Hematopoietic multipotent progenitor cell treated with erythropoietin and hydrocortisone succinate and interleukin-3 and kit ligand, for 4 days (in vitro differentiated cells): ENCODE results near the gene STK26.
A peak's percentile ranks its signal among the peaks of the same experiment; 100 is the strongest.
"Not testable (repeated sequence)": the region's sequence is repeated elsewhere in the genome, so short reads cannot be mapped to it uniquely, and the experiment has no call there.

Experiments
- DNase-seq: peaks from one replicate; pipeline ENCODE4 v3.0.0-alpha.2; 2015

Gene STK26

GRCh38 chrX:132040066-132040465, 17.0 kb downstream of the STK26 start:
- DNase-seq = no peak

DNA sequence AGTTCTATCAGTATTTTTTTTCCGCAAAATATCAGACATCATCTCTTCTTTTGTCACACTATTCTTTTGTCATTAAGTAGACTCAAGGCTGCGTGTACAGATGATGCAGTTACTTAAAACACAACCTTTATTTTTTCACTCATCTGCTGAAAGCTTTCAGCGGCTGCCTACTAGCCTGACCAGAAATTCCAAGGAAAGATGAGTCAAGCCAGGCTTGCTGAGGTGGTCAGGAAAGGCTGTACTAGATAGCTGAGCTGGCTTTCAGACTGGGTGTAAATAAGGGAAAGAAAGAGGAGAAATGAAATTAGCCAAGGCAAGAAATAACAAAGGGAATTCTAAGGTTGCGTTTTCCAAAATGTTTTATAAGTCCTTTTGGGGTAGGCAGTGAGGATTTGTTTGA, 17.9 kb downstream of the STK26 start:
- no peak for DNase-seq

DNA sequence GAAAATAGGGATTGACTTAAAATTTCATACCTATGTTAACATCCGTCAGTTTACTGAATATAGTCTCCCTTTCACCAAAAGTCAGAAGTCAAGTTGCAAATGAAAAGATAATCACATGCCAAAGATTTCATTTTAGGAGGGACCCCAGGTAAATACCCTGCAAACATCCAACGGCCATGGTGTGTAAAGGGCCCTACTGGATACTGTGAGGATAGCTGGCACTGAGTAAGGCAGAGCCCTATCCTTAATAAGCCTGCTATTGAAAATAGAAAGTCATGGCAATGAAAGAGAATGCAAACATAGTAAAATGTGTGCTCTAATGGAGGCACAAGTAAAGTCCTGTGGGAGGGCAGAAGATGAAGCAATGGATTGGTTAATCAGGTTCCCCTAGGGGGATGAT, 20.9 kb downstream of the STK26 start:
- DNase-seq = no peak

DNA sequence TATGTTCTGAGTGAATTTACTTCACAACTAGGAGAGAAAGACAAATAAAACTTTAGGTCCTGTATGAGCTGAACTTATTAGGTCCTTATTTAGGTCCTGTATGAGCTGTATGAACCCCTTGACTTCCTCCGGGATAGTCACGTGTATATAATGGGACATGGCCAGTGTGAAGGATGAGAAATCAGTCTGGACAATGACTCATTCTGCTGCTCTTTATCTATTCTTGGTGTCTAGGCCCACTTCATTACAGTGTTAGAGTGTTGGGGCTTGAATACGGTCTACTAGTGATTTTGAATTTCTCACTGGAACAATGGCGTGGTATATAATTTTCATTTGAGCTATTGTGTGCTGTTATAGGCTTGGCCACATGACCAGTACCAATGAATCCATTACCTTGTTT, 21.9 kb downstream of the STK26 start:
- no peak for DNase-seq

- no peak for DNase-seq
Observed at GRCh38 chrX:132045456-132045855, 22.4 kb downstream of the STK26 start.

GRCh38 chrX:132046533-132046932, 23.4 kb downstream of the STK26 start:
- peak; percentile 67 for DNase-seq

DNA sequence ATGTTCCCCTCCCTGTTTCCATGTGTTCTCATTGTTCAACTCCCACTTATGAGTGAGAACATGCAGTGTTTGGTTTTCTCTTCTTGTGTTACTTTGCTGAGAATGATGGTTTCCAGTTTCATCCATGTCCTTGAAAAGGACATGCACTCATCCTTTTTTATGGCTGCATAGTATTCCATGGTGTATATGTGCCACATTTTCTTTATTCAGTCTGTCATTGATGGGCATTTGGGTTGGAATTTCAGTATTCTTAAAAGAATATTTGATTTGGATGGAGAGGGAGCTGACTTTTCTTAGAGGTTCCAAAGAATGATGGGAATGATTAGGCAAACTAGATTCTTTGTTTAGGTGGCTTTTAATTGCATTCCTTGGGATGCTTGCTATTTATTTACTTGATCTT, 28.7 kb downstream of the STK26 start:
- DNase-seq = not testable (repeated sequence)

DNA sequence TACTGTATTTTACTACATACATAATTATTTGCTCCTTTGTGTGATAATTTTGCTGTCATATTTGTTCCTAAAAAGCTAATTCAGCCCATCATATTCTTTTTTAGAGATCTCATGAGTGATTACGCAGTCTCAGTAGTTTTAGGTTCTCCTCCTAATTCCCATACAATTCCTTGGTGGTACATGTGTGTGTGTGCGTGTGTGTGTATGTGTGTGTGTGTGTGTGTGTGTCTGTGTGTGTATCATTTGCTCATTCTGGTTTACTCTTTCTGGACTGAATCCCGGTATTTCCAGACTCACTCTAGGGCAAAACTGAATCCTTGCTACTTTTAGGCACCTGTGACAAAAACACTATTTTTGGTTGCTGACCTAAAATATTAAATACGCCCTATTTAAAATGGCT, 34.9 kb downstream of the STK26 start:
- DNase-seq = no peak

GRCh38 chrX:132058975-132059374, 35.9 kb downstream of the STK26 start:
- no peak for DNase-seq

DNA sequence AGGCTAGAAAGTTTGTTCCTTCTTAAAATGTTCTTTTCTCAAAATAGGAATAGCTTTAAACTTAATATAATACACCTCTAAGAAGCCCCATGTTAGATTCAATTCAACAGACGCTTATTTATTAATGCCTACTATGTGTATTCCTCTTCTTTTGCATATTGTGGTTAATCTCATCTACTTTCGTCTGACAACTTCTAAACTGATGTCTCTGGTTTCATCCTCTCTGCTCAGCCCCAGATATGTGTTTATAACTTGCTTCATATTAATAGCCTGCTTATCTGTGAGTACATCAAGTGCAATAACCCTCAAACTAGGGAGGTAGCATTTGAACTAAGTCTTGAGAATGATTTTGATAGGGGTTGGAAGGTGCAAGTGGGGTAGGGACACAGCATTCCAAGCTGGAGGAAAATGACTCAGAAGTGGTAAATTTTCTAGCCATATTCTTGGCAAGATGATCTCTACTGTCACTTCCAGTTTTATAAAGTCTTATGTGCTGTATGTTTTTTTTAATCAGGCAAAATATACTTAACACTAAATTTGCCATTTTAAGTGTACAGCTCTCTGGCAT, 37.0 kb downstream of the STK26 start:
- DNase-seq = peak; percentile 11

- DNase-seq = no peak
Observed at GRCh38 chrX:132063334-132063733, 40.2 kb downstream of the STK26 start.

DNA sequence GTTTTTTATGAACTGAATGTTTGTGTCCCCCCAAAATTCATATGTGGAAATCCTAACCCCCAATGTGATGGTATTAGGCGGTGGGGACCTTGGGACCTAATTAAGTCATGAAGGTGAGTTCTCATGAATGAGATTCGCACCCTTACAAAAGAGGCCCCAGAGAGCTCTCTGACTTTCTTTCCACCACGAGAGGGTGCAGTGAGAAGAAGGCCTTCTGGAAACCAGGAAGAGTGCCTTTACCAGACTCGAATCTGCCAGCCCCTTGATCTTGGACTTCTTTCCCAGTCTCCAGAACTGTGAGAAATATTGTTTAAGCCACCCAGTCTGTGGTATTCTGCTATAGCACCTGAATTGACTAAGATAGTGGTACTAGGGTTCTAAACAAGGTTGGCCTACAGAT, 40.8 kb downstream of the STK26 start:
- no peak for DNase-seq

GRCh38 chrX:132068405-132068804, 45.3 kb downstream of the STK26 start:
- DNase-seq = no peak

DNA sequence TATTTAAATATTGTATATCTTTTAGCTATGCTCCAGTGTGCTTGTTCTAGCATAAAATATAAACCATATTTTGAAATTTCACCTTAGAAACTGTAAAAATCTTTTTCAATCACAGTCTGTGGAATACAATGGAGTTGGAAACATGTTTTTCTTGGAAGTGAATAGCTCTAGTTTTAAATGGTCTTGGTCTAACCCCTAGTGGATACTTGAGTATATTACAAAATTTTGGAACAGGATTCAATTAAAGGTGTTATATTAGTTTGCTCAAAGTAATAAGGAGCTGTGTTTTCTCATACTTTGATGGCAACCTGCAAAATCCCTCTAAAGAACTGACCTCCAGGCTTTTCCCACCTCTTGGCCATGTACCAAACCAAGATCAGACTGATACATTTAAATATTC, 48.2 kb downstream of the STK26 start:
- peak; percentile 33 for DNase-seq

GRCh38 chrX:132077414-132077813, 54.3 kb downstream of the STK26 start:
- no peak for DNase-seq

- DNase-seq = no peak
Observed at GRCh38 chrX:132077912-132078311, 54.8 kb downstream of the STK26 start.

DNA sequence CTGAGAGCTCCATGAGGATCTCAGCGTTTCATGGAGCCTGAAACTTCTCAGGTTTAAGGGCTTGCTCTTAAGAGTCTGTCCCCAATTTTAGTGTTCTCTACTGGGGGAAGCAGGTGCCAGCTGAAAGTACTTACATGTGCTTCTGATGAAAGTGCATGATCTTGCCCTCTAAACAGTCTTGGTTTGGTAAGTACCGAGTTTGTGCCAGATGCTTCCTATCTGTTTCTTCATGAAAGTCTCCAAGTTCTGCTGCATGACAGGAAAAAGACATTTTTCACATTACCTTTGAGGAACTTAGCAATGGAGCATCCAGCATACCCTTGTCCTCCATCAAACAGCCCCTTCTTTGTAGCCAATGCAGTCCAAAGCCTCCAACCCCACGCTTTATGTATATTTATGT, 62.7 kb downstream of the STK26 start:
- DNase-seq = peak; percentile 20

GRCh38 chrX:132086672-132087071, 63.6 kb downstream of the STK26 start:
- no peak for DNase-seq

DNA sequence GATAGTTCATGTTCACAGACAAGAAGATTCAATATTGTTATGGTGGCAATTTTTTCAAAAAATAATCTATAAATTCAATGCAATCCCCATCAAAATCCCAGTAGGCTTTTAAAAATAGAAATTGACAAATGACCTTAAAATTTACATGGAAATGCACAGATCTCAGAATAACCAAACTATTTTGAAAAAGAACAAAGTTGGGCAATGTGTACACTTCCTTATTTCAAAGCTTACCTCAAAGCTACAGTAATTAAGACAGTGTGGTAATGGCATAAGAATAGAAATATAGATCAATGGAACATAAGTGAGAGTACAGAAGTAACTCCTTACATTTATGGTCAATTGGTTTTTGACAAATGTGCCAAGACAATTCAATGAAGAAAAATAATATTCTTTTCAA, 65.8 kb downstream of the STK26 start:
- DNase-seq = peak; percentile 11

GRCh38 chrX:132090403-132091159, 67.5 kb downstream of the STK26 start:
- peak; percentile 46 for DNase-seq

DNA sequence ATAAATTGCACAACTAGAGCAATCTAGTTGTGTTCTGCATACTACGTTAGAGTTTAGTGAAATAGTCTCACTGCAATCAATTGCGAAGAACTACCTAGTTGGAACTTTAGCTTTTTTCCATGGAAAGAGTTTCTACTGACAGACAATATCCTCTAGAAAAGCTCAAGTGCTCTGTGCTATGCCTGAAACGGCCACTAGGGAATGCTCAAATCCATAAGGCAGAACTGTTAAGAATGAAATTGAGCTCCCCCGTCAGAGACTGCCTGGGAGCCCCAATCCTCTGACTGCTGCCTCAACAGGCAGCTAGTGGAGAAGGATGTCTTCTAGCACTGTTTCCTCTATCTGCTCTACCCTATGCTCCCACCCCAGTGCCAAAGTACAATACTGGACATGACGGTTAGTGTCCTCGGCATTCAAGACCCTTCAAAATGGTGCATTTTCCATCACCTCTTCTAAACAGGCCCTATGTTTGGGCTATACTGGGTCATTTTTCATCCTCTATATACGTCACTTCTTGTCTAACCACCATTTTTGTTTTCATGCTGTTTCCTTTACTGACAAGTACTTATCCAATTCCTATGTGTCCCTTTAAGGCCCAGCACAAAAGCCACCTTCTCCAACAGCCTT, 69.5 kb downstream of the STK26 start:
- DNase-seq = peak; percentile 80

- DNase-seq = no peak
Observed at GRCh38 chrX:132093239-132093860, 70.2 kb downstream of the STK26 start.

- no peak for DNase-seq
Observed at GRCh38 chrX:132094164-132094563, 71.1 kb downstream of the STK26 start.

- DNase-seq = not testable (repeated sequence)
Observed at GRCh38 chrX:132098704-132099103, 75.6 kb downstream of the STK26 start.
